Measurements from ENCODE around the gene DOCK1.

Gene DOCK1

GRCh38 chr10:127356360-127356759 is 451.1 kb downstream of the DOCK1 start:
- no peak for DNase-seq (ENCODE audit: low spot score)

GRCh38 chr10:127357265-127357664 is 452.0 kb downstream of the DOCK1 start:
- DNase-seq (ENCODE audit: low spot score) = no peak

DNA sequence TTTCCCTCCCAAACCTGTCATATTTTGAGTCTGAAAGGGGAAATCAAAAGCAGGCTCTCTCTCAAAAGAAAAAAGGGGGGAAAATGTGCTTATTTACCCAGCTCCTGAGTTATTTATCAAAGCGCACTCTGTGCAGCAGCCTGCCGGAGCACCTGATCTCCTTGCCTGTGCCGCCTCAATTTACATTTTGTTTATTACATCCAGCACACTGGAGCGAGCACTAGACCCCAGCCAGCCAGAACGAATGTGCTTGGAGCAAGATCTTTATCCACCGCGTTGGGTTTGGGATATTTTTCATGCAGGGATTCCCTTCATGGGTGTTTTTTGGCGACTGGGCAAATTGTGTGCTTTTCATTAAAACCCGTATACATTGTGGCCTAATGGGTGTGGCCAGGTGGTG is 453.1 kb downstream of the DOCK1 start:
- DNase-seq (ENCODE audit: low spot score) = no peak

- no peak for DNase-seq (ENCODE audit: low spot score)
Observed at GRCh38 chr10:127364034-127364433, 458.8 kb downstream of the DOCK1 start.

- no peak for DNase-seq (ENCODE audit: low spot score)
Observed at GRCh38 chr10:127368101-127368500, 462.9 kb downstream of the DOCK1 start.

DNA sequence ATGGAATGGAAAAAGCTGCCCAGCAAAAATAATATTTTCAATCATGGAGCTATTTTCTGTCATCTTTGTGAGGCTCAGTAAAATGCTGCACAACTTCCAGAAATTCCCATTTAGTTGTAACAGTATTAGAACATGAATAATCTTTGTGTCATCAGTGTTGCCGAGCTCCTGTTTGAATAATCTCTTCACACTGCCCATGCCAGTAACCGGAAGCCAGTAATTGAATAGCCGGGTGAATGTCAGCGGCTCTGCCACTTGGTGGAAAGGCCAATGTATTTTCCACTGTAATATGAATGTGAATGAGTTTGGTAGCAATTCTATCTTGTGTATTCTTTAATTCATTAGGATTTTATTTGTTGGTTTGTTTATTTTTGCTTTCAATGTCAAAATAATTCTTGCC is 463.7 kb downstream of the DOCK1 start:
- no peak for DNase-seq (ENCODE audit: low spot score)

DNA sequence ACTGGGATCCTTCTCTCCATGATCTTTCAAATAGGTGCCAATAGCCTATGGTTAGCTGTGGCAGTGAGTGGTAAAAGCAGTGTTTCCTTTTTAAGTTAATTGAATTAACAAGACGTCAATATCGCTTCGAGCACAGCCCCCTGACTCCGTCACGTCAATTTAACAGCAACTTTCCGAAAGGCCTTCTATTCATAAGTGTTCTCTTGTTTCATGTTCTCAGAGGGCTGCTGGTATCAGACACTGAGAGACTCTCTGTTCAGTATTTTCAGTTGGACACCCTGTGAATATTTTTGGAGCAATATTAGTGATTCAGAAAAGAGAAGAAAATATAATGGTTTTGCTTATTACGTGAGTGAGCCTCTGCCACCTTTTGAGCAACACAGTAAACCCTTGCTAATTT is 465.4 kb downstream of the DOCK1 start:
- DNase-seq (ENCODE audit: low spot score) = no peak

DNA sequence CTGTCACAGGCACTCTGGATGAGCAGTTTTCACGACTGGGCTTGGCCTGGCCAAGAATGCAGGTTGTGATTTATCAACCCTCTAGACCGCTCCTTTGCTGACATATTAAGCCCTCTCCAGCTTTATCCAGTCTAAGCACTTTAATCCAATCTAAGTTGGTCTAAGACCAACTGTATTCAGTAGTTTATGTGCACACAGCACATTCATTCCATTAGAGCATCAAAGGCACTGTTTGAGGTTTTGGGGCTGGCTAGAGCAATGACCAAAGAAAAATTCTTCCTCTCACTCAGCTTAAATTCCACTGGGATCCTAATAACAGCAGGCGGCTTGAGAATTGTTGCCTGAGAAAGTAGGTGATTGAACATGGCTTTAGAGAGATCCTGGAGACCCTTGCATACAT is 467.1 kb downstream of the DOCK1 start:
- no peak for DNase-seq (ENCODE audit: low spot score)

DNA sequence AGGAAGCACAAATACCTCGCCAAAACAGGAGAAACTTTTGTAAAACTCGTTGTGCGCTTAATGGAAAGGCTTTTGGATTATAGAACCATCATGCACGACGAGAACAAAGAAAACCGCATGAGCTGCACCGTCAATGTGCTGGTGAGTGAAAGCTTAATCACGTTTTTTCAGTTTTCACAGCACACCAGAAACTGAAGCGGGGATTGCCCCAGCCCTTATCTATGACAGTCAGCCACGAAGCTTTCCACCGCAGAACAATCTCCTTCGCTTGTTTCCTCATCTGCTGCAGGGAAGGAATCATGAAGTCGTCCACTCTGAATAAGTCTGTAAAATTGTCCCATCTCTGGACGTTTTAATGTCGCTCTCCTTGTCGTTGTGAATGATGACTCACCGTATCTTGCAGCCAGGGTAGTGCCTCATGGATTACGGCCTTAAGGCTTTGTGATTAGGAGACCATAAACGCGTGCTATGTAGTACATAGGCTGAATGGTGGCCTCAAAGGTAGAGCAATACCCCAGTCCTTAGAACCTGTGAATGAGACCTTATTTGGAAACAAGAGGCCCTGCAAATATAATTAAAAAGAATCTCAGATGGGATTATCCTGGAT is 468.9 kb downstream of the DOCK1 start:
- no peak for DNase-seq (ENCODE audit: low spot score)

GRCh38 chr10:127374901-127375300 is 469.7 kb downstream of the DOCK1 start:
- no peak for DNase-seq (ENCODE audit: low spot score)

DNA sequence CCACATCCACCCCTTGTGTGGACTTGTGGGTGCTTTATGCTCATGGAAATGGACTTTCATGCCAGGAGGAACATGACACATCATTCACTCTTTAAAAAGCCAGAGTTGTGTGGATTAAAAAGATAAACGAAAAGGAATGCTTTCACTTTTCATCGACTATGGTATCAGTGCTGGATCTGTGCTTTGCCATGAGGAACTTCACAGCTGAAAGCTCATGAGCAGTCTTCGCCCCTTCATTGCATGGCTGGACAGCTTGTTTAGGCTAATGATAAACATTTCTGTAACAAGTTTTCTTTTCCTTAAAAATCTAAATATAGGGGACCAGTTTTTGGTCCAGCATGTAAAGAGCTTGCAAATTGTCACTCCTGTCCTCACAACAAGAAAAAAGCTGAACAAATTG is 470.2 kb downstream of the DOCK1 start:
- DNase-seq (ENCODE audit: low spot score) = no peak

- DNase-seq (ENCODE audit: low spot score) = no peak
Observed at GRCh38 chr10:127376071-127376470, 470.8 kb downstream of the DOCK1 start.

DNA sequence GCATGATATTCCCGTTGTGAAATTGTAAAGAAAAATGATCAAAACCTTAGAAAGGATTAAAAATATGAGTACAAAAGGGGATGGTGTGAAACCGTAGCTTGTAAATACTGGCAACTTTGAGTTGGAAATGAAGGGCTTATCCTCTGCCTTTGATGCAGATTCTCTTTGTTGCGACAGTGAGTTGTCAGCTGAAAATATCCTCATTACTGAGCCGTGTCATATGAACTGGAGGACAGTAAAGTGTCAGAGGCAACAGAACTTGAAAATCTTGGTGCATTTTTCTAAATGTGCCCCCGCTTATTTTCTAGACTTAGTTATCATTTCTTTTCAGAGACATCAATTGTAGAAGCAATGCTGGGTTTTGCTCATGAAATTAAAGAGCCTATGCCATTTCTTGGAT is 473.4 kb downstream of the DOCK1 start:
- no peak for DNase-seq (ENCODE audit: low spot score)

- no peak for DNase-seq (ENCODE audit: low spot score)
Observed at GRCh38 chr10:127384532-127384931, 479.3 kb downstream of the DOCK1 start.

DNA sequence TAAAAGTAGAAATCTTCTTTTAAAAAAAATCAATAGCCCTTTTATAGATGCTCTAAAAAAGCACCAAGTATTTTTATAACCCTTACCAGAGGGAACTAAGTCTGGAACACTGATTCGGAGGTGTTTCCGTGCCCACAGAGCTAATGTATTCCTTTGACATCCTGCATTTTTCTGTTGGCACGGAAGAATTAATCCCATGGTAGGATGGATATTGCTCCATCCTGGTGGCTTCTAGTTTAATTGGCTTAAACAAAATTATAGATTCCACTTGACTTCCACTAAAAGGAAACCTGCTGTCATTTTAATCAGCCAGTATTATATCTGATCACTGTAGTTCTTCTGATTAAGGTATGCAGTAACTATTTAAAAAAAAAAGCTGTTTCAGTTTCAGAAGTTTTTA is 479.8 kb downstream of the DOCK1 start:
- DNase-seq (ENCODE audit: low spot score) = no peak

GRCh38 chr10:127386606-127387327 is 481.5 kb downstream of the DOCK1 start:
- no peak for DNase-seq (ENCODE audit: low spot score)

- DNase-seq (ENCODE audit: low spot score) = no peak
Observed at GRCh38 chr10:127391875-127392274, 486.6 kb downstream of the DOCK1 start.

DNA sequence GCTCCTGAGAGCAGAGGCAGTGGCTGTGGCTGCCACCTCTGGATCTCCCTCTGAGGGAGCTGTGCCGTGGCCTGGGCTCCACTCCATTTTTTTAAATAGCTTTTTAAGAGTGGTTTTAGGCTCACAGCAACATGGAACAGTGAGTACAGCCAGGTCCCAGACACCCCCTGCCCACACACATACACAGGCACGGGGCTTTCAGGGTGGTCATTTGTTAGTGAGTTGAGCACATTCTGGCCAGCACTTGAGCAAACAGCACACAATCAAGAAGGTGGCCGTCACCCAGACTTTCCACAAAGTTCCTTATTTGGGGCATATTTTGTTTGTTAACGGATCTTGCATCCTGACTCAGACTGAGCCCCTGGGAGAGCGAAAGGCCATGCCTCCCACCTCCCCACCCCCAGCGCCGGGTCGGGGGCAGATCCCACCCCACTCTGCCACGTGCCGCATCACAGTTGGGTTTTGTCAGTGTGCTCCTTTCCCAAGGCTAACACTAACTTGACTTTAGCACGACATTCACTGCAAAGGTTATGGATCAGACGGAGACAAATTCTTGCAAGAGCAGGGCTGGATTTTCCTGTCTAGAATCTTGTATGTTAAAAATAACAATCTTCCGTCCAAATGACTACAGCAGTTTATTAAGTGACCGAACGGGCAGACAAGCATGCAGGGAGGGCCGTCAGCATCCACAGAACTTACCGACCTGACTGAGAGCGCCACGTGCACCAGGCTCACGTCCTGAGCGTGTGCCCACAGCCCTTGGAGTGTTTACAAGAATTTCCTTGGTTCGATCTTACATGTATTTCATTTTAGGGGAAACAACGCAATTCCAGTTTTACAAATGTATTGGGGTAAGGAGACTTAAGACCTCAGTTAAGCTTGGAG is 487.4 kb downstream of the DOCK1 start:
- DNase-seq (ENCODE audit: low spot score) = no peak

GRCh38 chr10:127398140-127398970 is 493.1 kb downstream of the DOCK1 start:
- DNase-seq (ENCODE audit: low spot score) = peak; percentile 49

DNA sequence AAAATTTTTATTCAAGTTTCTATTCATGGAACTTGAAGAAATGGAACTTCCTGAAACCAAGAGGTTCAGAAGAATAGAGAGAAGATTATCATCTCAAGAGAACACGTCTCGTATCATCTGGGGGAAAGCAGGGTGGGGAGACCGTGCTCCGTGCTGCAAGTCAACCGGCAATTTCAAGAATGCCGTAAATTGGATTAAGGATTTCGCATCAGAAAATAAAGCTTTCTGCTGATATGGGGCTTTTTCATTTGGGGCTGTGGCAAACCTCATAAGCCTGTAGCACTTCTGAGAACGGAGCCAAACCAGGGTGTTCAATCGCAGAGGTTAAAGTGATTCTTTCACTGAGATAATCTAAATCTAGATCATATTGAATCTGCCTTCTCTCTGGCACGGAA is 493.7 kb downstream of the DOCK1 start:
- DNase-seq (ENCODE audit: low spot score) = no peak

DNA sequence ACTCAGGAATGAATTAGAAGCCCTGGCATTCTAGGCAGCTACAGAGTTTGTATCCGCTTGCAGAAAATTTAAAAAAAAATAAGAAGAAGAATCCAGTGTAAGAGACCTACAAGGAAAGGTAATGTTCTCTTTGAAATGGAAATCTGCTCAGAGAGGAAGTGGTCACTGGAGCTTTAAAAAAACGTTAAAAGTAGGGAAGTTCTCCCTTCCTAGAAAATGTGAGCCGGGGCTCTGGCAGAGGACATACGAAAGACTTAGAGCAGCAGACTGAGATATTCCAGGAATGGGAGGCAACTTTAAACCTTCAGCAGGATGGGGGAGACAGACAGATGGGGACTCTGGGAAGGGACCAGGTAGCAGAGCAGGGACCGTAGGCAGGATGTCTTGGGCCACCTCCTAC is 494.4 kb downstream of the DOCK1 start:
- no peak for DNase-seq (ENCODE audit: low spot score)

DNA sequence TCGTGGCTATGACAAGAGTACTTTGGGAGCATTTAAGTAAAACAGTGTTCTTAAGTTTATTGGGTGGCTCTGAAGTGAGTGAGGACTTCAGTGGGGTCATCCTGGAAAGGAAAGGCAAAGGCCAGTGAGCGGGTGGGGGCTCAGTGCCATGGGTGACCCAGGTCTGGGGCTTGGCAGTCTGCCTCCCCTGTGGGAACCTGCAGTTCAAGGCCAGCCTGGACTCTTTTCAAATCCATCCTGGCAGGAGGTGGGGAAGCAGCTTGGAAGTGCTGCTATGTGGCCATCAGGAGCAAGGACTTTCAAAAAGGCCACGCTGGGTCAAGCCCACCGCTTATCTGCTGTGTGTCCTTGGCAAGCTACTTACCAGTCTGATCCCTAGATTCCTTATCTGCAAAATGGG is 495.0 kb downstream of the DOCK1 start:
- no peak for DNase-seq (ENCODE audit: low spot score)
